SK-N-DZ (cell line): ENCODE data around the gene ADORA1.
A peak's percentile ranks its signal among the peaks of the same experiment; 100 is the strongest.

ENCODE experiments used
- DNase-seq: peaks from one replicate; pipeline ENCODE4 v3.0.0-alpha.2; 2015; ENCODE audit warnings: low spot score

Gene ADORA1

DNA sequence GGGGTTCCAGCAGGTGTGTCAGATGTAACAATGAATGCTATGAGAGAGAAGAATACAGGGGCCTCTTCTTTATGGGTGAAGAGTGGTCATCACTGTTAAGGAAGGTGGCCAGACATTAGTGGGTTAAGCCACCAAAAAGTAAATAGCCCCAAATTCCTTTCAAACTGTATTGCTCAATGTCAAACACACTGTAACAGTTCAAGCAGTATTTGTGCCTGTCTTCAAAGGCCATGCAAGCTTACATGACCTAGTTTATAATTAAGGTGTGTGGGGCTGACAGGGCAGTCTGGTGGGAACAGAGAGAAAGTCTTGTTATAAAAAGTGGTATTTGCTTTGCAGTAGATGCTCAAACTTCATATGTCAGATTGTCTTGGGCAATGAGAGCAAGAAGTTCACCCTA is 83.5 kb downstream of the ADORA1 start:
- no peak for DNase-seq

DNA sequence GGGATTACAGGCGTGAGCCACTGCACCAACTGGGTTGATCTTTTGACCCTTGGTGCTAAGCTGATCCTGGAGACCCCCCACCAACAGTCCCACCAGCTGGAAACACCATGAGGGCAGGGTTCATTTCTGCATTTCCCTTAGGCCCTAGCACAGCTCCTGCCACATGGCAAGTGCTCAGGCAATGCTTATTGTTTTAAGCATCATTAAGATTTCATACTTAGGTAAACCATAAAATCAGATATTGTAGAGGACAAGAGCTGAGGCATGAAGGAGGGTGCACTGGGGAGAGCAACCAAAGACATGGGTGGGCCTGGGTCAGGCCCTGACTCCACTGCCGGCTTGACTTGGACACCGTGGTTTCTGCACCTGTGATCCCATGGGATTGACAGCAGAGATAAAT is 84.3 kb downstream of the ADORA1 start:
- no peak for DNase-seq

DNA sequence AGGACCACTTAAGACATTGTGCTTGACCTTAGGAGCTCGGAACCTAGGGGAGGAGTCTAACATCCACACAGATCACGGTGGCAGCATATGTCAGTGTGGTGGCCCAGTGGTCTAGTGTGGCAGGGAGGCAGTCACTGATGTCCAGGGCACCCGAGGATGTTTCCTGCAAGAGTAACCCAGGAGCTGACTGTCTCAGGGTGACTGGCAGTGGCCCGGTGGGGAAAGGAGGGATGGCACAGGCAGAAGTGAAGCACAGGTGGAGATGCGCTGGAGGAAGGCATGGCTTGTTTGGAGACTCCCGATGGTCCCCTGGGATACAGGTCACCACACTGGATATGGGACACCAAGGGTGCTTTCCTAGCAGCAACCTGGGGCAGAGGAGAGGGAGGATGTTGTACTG is 85.6 kb downstream of the ADORA1 start:
- DNase-seq, result no peak

DNA sequence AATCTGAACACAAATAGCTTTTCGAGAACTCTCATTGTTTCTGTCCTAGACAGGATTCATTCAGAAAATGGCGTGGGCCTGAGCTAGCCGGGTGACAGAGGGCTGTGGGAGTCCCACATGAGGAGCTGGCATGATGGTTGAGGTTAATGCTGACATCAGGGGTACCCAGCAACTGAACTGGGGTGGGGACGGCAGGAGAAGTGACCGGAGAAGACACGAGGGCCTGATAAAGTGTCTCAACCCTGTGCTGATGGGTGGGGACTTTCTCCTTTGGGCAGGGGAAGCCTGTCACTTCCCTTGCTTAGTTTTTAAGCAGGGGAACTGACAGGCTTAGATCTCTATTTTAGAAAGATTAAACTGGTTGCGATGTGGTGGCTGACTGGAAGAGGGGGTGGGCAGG is 87.3 kb downstream of the ADORA1 start:
- DNase-seq, result no peak

DNA sequence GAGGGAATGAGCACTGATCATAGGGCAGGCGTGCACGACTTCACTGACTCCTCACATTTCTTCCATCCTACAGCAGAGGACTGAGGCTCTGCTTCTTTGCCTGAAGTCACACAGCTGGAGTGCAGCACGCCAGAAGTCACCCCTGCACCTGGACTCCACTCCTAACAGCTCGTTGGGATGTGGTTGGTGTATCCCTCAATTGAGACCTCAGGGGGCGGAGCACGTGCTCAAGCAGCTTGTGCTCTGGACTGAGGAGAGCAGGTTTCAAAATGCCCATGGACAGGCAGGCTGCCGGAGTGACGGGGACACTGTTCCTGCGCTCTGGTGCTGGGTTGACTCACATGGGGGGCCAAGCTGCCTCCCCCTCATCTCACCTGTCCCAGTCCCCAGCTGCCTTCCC is 88.0 kb downstream of the ADORA1 start:
- DNase-seq, result no peak

DNA sequence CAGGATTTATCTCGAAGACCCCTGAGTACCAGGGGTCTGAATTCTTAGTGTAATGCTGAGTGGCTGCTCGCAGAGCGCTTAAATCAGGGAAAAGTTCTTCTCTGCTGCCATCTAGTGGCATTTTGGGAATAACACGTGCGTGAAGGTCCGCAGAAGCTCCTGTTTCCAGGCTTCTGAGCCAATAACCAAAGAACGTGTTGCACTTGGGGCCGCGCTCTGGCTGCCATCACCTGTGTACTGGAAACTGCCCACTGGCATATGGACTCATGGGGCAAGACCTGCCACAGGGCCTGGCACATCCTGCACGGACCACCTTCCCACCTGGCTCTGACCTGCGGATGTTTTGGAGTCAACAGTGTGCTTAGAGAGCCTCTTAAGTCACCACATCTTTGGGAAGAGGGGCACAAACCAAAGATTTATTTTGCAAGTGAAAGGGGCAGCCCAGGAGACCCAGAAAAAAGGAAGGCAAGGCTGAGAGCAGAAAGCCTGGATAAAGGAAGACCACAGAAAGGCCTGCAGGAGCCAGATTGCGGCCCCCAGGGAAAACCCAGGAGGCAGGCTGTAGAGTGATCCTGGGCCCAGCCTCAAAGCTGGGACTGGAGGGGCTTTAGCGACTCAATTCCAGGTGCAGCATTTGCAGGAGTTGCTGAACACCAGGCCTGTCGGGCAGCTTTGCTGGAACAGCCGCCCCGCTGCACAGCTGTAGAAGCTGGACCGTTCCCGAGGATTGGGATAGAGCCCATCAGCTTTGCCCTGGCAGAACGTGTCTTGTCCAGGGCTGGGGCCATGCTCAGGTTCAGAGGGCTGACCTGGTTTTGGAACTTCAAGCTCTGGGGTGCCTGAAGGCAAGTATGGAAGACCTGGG is 89.0 kb downstream of the ADORA1 start:
- peak; percentile 69 for DNase-seq
